ENCODE results near the gene CDKN1C.

DNA sequence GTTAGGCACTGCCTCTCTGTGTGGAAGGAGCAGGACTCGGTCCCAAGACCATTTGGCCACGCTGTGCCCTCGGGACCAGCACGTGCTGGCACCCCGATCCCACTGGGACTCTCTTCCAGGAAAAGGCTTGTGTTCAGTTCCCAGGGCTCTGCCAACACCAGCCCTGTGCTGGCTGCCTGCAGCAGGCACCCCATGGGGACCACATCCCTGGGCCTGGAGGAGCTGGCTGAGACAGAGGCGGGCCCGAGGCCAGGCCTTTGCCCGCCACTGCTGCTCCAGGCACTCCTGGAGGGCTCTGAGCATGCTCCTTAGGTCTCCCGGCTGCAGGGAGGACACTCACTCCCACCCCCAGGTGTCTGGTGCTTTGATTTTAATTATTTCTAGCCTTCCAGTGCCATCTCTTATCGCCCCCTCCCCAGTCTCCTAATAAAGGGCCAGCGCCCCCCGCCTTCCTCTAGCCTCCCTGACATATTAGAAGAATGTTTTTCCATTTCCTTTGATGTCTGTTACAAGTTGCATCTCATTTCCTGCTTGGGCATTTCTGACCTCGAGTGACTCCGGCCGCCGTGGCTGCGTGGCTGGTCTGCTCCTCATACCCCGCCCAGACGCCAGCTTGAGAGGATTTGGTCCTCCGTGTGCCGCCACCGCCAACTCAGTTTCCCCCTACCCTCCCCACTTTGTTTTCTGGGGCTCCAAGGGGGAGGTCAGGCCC, 14.4 kb downstream of the CDKN1C start:
- TF ChIP-seq, protein P1, sequence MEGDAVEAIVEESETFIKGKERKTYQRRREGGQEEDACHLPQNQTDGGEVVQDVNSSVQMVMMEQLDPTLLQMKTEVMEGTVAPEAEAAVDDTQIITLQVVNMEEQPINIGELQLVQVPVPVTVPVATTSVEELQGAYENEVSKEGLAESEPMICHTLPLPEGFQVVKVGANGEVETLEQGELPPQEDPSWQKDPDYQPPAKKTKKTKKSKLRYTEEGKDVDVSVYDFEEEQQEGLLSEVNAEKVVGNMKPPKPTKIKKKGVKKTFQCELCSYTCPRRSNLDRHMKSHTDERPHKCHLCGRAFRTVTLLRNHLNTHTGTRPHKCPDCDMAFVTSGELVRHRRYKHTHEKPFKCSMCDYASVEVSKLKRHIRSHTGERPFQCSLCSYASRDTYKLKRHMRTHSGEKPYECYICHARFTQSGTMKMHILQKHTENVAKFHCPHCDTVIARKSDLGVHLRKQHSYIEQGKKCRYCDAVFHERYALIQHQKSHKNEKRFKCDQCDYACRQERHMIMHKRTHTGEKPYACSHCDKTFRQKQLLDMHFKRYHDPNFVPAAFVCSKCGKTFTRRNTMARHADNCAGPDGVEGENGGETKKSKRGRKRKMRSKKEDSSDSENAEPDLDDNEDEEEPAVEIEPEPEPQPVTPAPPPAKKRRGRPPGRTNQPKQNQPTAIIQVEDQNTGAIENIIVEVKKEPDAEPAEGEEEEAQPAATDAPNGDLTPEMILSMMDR (IDR thresholded peaks at IDR 0.05; ENCODE audit: low read depth, low read length): no peak
- no peak for TF ChIP-seq MYC (IDR thresholded peaks at IDR 0.05; ENCODE audit: low read depth, low read length)
